ENCODE results near the gene RBMS1. TPM values are rescaled to one million over a fixed set of nuclear protein-coding genes. Genes with fewer than 3 reads are reported as not detected.
A peak's percentile ranks its signal among the peaks of the same experiment; 100 is the strongest.

The RBMS1 gene
- total and polyA plus RNA-seq, 2 of the 4 experiments (the other 2 are of a cell fraction): 43.5 to 64.9 TPM

- no peak overlapping the region for H3K4me2 ChIP-seq (ENCODE audit: low read depth, low read length)
- no peak overlapping the region for H2BK5ac ChIP-seq (ENCODE audit: low read depth, low read length, poor library complexity, severe bottlenecking)
- 0 out of 2 replicates have a peak overlapping the region, but pooled peaks have one; percentile 13 for H3K14ac ChIP-seq (replicated peaks; ENCODE audit: low read depth, low read length)
- H3K56ac ChIP-seq (ENCODE audit: extremely low read depth, insufficient read depth, low read length): no peak overlapping the region
- no TSS peak for BruUV-seq (replicated peaks)
- H3K27me3 ChIP-seq (ENCODE audit: control insufficient read depth, insufficient read depth, low read length): no peaks in the 10 kb centered on the region
- DNase-seq: peak; percentile 48
- H3K4me1 ChIP-seq (ENCODE audit: control insufficient read depth, insufficient read depth, low read length): peaks cover 18% of the 10 kb centered on the region
- peaks cover 25% of the 10 kb centered on the region for H3K9me1 ChIP-seq (ENCODE audit: insufficient read depth, low read length)
- peaks cover 25 to 88% of the 10 kb centered on the region in 2 experiments for H3K79me1 ChIP-seq (ENCODE audit: low read depth in 1 of 2, low read length in 2 of 2)
- no peak overlapping the region for H3K4me3 ChIP-seq (ENCODE audit: insufficient read depth, low read depth, low read length)
- H3K9ac ChIP-seq (ENCODE audit: low read depth, low read length): no peak overlapping the region
- no peak overlapping the region for H2BK120ac ChIP-seq (ENCODE audit: low read depth, low read length)
- no peak overlapping the region for H4K5ac ChIP-seq (ENCODE audit: low read depth, low read length)
- ATAC-seq (ENCODE audit: low read depth): peak; percentile 34
- intact Hi-C loops (cut with micrococcal nuclease) (no loop called here), dilution Hi-C loops (cut with HindIII; ENCODE audit: low sequenced_read_pairs, unreplicated experiment) (no loop called here), in situ Hi-C loops (cut with MboI; ENCODE audit: low sequenced_read_pairs) (no loop called here)
- no peaks in the 10 kb centered on the region for H3K9me3 ChIP-seq (ENCODE audit: control insufficient read depth, insufficient read depth, low read length)
- no peak overlapping the region for H2BK15ac ChIP-seq (ENCODE audit: low read depth, low read length)
- H2AK9ac ChIP-seq (replicated peaks; ENCODE audit: low read depth, low read length, poor library complexity): no peak overlapping the region
- no peak overlapping the region for H2AK5ac ChIP-seq (ENCODE audit: low read depth, low read length)
- H4K91ac ChIP-seq (ENCODE audit: insufficient read depth, low read depth, low read length): no peak overlapping the region
- no peak overlapping the region for H3K27ac ChIP-seq (ENCODE audit: insufficient read depth, low read length)
- no peak overlapping the region for H4K8ac ChIP-seq (ENCODE audit: low read depth in 2 of 2, low read length in 2 of 2)
- no CpG with 5 or more reads among the region's 3 CpGs for WGBS, 2 experiments (ENCODE audit: extremely low coverage in 2 of 2, insufficient read length in 1 of 2)
- H2BK20ac ChIP-seq (ENCODE audit: low read depth, low read length): no peak overlapping the region
- H3K18ac ChIP-seq (ENCODE audit: low read depth, low read length): no peak overlapping the region
- H3K4ac ChIP-seq (ENCODE audit: low read depth, low read length): no peak overlapping the region
- peak overlapping the region; percentile 6; the same call in 1 of the 2 replicates for H3K23ac ChIP-seq (ENCODE audit: low read depth, low read length)
- POLR2A ChIA-PET (ENCODE audit: unreplicated experiment): no interaction called here
- CTCF ChIA-PET: no interaction called here
- TF ChIP-seq CHD1 (IDR thresholded peaks at IDR 0.05; ENCODE audit: low read depth, low read length): no peak
- no peak for TF ChIP-seq NFE2L2 (IDR thresholded peaks at IDR 0.05; ENCODE audit: low read depth, low read length)
- no peak for TF ChIP-seq RAD21 (IDR thresholded peaks at IDR 0.05; ENCODE audit: low read length)
- TF ChIP-seq FOS (IDR thresholded peaks at IDR 0.05; ENCODE audit: low read depth, low read length): no peak
- H3K36me3 ChIP-seq (ENCODE audit: control insufficient read depth, insufficient read depth, low read length): peaks cover 13% of the 10 kb centered on the region
- H4K20me1 ChIP-seq (ENCODE audit: insufficient read depth, low read length): peaks cover 83% of the 10 kb centered on the region
- no peak overlapping the region for H2AFZ ChIP-seq (replicated peaks; ENCODE audit: low read length, poor library complexity)
These were observed 129.6 kb downstream of the RBMS1 start for GRCh38 chr2:160363961-160364360.

All from IMR-90 (cell line).